ENCODE measurements around the gene FMO4.

DNA sequence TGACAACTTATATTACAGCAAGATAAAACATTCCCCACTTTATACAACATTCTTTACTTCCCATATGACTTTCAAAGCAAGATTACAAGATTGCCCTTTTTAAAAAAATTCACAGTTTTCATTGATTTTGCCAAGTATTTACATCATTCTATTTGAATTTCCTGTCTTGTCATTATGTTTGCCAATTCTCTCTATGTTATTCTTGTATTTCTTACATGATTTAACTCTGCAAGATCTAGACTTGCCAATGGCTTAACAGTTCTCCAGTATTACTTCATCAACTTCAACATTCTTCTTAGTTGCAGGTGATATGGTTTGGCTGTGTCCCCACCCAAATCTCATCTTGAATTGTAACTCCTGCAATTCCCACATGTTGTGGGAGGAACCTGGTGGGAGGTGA is 31.6 kb downstream of the FMO4 start:
- TF ChIP-seq POLR2AphosphoS5 (IDR thresholded peaks at IDR 0.05; ENCODE audit: insufficient read depth in 1 of 2, low read depth in 1 of 2) (no peak), POLR2A (IDR thresholded peaks at IDR 0.05) (no peak)
- TF ChIP-seq, protein P1, sequence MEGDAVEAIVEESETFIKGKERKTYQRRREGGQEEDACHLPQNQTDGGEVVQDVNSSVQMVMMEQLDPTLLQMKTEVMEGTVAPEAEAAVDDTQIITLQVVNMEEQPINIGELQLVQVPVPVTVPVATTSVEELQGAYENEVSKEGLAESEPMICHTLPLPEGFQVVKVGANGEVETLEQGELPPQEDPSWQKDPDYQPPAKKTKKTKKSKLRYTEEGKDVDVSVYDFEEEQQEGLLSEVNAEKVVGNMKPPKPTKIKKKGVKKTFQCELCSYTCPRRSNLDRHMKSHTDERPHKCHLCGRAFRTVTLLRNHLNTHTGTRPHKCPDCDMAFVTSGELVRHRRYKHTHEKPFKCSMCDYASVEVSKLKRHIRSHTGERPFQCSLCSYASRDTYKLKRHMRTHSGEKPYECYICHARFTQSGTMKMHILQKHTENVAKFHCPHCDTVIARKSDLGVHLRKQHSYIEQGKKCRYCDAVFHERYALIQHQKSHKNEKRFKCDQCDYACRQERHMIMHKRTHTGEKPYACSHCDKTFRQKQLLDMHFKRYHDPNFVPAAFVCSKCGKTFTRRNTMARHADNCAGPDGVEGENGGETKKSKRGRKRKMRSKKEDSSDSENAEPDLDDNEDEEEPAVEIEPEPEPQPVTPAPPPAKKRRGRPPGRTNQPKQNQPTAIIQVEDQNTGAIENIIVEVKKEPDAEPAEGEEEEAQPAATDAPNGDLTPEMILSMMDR (IDR thresholded peaks at IDR 0.05), result no peak
